GM06990 (cell line): ENCODE measurements around the gene SLC35A3.
"Not testable (repeated sequence)": the region's sequence is repeated elsewhere in the genome, so short reads cannot be mapped to it uniquely, and the experiment has no call there.

ENCODE experiments used
- DNase-seq: peaks from one replicate; pipeline ENCODE4 v3.0.0-alpha.2; 2011; ENCODE audit not compliant: insufficient read length; ENCODE audit errors: extremely low read depth
- H3K27me3 ChIP-seq: replicated peaks from 2 replicates; pipeline ENCODE4 v1.6.0; 2011; ENCODE audit warnings: low read length; ENCODE audit not compliant: control insufficient read depth, insufficient read depth
- H3K36me3 ChIP-seq: 2 replicates; pipeline ENCODE4 v1.5.1; 2011; ENCODE audit warnings: low read length; ENCODE audit not compliant: control insufficient read depth, insufficient read depth
- H3K4me3 ChIP-seq: replicated peaks from 2 replicates; pipeline ENCODE4 v1.5.1; 2011; ENCODE audit warnings: low read depth, mild to moderate bottlenecking, control low read depth, low read length
- TF ChIP-seq, protein P1 (sequence below): IDR thresholded peaks from 2 replicates; pipeline ENCODE4 v1.5.1; 2011; ENCODE audit warnings: low read length, control low read depth, mild to moderate bottlenecking, inconsistent platforms; ENCODE audit not compliant: insufficient read depth, poor library complexity, severe bottlenecking

The SLC35A3 gene

DNA sequence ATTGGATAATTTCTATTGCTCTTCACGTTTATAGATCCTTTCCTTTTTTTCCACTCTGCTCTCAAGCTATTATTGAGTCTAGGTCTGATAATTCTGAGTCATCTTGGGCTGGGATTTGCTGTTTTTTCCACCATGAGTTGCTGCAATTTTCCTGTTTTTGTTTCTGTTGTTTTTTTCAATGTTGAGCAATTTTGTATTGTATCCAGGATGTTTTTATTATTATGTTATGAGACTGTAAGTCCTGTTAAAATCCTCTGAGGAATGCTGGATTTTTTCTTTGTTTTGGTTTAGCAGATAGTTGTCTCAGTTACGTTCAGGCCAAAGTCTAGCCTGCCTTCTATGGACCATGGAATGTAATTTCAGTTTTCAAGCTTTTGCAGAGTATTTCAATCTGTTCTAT is 13.0 kb upstream of the SLC35A3 start:
- TF ChIP-seq, protein P1, sequence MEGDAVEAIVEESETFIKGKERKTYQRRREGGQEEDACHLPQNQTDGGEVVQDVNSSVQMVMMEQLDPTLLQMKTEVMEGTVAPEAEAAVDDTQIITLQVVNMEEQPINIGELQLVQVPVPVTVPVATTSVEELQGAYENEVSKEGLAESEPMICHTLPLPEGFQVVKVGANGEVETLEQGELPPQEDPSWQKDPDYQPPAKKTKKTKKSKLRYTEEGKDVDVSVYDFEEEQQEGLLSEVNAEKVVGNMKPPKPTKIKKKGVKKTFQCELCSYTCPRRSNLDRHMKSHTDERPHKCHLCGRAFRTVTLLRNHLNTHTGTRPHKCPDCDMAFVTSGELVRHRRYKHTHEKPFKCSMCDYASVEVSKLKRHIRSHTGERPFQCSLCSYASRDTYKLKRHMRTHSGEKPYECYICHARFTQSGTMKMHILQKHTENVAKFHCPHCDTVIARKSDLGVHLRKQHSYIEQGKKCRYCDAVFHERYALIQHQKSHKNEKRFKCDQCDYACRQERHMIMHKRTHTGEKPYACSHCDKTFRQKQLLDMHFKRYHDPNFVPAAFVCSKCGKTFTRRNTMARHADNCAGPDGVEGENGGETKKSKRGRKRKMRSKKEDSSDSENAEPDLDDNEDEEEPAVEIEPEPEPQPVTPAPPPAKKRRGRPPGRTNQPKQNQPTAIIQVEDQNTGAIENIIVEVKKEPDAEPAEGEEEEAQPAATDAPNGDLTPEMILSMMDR = no peak
- Histone ChIP-seq H3K27me3 (no peaks in the 10 kb centered on the region), H3K36me3 (no peaks in the 10 kb centered on the region), H3K4me3 (no peak overlapping the region)
- DNase-seq = no peak

DNA sequence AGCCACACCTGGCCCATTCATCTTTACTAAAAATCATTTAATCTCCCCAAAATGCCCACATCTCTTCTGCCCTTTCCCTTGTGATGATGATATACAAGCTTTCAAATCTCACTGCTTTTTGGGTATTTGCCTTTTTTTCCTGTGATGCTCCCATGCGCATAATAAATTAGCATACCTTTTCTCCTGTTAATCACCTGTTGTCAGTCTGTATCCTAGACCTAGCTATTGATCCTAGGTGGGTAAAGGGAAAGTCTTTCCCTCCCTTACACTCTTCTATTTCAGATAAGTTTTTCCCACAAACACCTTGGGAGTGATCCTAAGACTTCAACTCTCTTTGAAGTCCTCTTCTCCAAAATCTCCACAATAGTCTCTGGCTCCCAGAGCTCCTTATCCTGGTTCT is 12.0 kb upstream of the SLC35A3 start:
- Histone ChIP-seq H3K36me3 (no peaks in the 10 kb centered on the region), H3K27me3 (no peaks in the 10 kb centered on the region), H3K4me3 (no peak overlapping the region)
- TF ChIP-seq, protein P1 = no peak
- no peak for DNase-seq

DNA sequence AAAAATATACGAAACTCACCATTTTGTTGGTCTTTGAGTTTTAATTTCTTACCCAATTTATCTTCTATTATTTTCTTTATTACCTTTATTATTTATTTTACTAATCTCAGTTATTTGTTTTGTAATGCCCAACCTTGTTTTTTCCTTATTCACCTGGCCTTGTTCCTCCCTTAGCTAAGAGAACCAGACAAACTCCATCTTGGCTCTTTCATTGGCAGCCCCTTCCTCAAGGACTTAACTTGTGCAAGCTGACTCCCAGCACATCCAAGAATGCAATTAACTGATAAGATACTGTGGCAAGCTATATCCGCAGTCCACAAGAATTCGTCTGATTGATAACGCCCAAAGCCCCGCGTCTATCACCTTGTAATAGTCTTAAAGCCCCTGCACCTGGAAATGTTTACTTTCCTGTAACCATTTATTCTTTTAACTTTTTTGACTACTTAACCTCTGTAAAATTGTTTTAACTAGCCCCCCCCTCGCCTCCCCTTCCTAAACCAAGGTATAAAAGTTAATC is 10.5 kb upstream of the SLC35A3 start:
- DNase-seq = not testable (repeated sequence)

DNA sequence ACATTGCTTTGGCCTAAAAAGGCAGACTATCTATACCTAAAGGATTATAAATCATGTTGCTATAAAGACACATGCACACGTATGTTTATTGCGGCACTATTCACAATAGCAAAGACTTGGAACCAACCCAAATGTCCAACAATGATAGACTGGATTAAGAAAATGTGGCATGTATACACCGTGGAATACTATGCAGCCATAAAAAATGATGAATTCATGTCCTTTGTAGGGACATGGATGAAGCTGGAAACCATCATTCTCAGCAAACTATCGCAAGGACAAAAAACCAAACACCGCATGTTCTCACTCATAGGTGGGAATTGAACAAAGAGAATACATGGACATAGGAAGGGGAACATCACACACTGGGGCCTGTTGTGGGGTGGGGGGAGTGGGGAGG is 9.5 kb upstream of the SLC35A3 start:
- not testable (repeated sequence) for DNase-seq

More for the DNA sequence above, 10.5 kb upstream of the SLC35A3 start:
- H3K4me3 ChIP-seq, H3K27me3 ChIP-seq, H3K36me3 ChIP-seq: not testable (repeated sequence)

DNA sequence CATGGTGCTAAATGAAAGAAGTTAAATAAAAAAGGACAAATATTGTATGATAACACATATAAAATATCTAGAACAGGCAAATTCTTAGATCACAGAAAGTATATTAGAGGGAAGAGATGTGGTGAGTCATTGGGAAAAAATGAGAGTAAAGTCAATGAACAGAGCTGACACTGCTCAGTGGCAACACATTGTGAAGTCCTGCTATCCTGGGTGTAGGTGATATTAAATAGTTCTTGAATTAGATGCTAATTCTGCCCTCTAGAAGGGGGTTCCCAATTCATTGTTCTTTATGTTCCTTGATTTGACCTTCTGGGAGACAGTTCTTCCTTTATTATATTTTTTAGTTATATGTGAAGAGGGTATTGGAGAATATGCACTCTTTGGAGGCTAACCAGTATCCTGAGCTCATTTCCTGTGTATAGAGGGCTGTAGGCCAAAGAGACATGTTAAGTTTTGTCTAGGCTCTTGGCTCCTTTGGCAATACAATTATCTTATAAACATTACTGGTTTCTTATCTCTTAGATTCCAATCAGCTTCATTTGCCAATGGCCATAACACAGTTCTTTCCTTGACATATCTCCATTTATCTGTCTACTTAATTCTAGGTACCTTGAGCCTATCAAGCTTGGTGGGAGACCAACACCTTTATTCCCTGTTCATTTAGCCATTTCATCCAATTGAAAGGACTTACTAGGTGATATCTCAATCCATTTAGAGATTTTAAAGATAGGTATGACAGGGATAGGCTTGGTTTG is 6.6 kb upstream of the SLC35A3 start:
- no peaks in the 10 kb centered on the region for H3K27me3 ChIP-seq
- TF ChIP-seq, protein P1 = no peak
- no peak overlapping the region for H3K4me3 ChIP-seq
- DNase-seq = no peak
- H3K36me3 ChIP-seq = no peaks in the 10 kb centered on the region

More for the DNA sequence above, 9.5 kb upstream of the SLC35A3 start:
- not testable (repeated sequence) for H3K27me3 ChIP-seq, H3K36me3 ChIP-seq, H3K4me3 ChIP-seq

DNA sequence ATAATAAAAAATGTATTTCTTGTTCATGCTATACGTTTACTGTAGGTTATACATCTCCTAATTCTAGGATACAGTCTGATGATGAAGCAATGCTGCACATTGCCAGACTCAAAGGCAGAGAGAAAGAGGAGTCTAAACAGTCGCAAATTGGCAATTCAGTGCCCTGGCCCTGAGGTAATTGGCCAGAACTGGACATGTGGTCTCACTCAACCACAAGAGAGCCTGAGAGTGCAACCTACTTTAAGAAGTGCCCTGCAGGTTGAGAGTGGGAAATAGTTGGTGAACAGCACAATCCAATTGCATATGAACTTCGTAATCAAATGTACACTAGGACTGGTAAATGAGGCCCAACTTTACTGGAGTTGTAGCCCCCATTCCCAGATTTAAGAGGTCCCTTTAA is 5.0 kb upstream of the SLC35A3 start:
- Histone ChIP-seq H3K36me3 (no peaks in the 10 kb centered on the region), H3K27me3 (no peaks in the 10 kb centered on the region), H3K4me3 (no peak overlapping the region)
- no peak for DNase-seq
- TF ChIP-seq, protein P1 = no peak
